ENCODE results near the gene SUGCT. TPM values are rescaled to one million over a fixed set of nuclear protein-coding genes. Genes with fewer than 3 reads are reported as not detected.

The SUGCT gene
- total and polyA plus RNA-seq, 2 of the 8 experiments (the other 6 are each of a cell fraction or from before 2014, with no cell fraction given) = 2.8 to 5.4 TPM

DNA sequence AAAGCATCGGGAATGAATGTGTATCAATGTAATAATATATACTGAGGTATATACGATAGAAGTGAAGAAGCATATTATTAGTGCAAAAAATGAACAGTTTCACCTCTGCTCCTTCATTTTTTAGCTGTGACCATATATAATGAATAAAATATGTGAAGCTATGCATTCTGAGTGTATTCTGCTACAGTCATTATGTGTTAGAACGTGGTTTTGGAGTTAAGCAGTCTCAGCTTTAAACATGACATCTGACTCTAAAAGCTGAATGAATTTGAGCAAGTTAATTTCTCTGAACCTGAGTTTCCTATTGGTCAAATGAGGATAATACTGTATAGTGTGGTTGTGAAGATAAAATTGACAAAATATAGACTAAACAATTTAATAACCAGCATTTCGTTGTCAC, 358.1 kb downstream of the SUGCT start (continued):
- TF ChIP-seq, protein P1, sequence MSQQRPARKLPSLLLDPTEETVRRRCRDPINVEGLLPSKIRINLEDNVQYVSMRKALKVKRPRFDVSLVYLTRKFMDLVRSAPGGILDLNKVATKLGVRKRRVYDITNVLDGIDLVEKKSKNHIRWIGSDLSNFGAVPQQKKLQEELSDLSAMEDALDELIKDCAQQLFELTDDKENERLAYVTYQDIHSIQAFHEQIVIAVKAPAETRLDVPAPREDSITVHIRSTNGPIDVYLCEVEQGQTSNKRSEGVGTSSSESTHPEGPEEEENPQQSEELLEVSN (IDR thresholded peaks at IDR 0.05) = no peak
- TF ChIP-seq SIN3A (conservative IDR thresholded peaks at IDR 0.05 in 1 of 2, IDR thresholded peaks at IDR 0.05 in 1 of 2; ENCODE audit: low read depth in 1 of 2, low read length in 2 of 2) (no peak), ASH2L (IDR thresholded peaks at IDR 0.05; ENCODE audit: low read length) (no peak), SP1 (IDR thresholded peaks at IDR 0.05; ENCODE audit: low read depth, low read length) (no peak), EZH2 (IDR thresholded peaks at IDR 0.05; ENCODE audit: low read depth, low read length, severe bottlenecking) (no peak)
- TF ChIP-seq, protein P2, sequence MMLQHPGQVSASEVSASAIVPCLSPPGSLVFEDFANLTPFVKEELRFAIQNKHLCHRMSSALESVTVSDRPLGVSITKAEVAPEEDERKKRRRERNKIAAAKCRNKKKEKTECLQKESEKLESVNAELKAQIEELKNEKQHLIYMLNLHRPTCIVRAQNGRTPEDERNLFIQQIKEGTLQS (IDR thresholded peaks at IDR 0.05; ENCODE audit: insufficient read depth, low read depth, low read length) = no peak
